ENCODE results near the gene INPP5A. TPM values are rescaled to one million over a fixed set of nuclear protein-coding genes. Genes with fewer than 3 reads are reported as not detected.

INPP5A gene
- total and polyA plus RNA-seq, 2 of the 13 experiments (the other 11 are each of a cell fraction or from before 2014, with no cell fraction given) = 17.5 to 37.9 TPM

DNA sequence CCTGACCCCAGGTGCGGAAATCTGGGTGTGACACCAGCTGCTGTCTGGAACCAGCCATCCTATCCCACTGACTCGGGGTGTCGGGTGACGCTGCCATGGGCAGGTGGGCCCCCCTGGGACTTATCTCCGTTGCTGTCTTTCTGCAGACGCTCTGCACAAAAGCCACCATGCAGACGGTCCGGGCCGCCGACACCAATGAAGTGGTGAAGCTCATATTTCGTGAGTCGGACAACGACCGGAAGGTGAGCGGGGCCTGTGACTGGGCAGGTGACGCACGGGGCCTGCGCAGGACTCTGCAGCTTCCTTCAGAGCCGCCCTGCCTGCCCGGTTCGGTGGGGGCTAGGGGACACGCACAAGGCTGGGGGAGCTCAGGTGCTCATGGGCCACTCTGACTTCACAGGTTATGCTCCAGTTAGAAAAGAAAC, 211.8 kb downstream of the INPP5A start:
- in situ Hi-C loops (cut with HindIII; ENCODE audit: extremely low pct_ligation_motif_present, low pct_unique_long_range_greater_than_20kb) = no loop called here
- CTCF ChIA-PET (ENCODE audit: low intra/inter-chr PET ratio, low total read pairs) = no interaction called here
- DNase-seq (ENCODE audit: low spot score) (no peak), ATAC-seq (no peak), FAIRE-seq (no peak)
- H3K27me3 ChIP-seq (ENCODE audit: control insufficient read depth in 1 of 2, insufficient read depth in 2 of 2, low read length in 2 of 2) = no peaks in the 10 kb centered on the region
- peaks cover 0 to 2% of the 10 kb centered on the region in 2 experiments; a peak in 2 of 5 replicates for H3K36me3 ChIP-seq (replicated peaks in 1 of 2; ENCODE audit: control insufficient read depth in 1 of 2, insufficient read depth in 2 of 2, low read length in 2 of 2)
- TF ChIP-seq SRSF9 (IDR thresholded peaks at IDR 0.05; ENCODE audit: borderline replicate concordance, insufficient read depth, low read depth, low read length, poor library complexity, severe bottlenecking) (no peak), MBD4 (IDR thresholded peaks at IDR 0.05; ENCODE audit: borderline replicate concordance, low read length) (no peak), BCL6 (CRISPR knock-in tag; IDR thresholded peaks at IDR 0.05) (no peak), HMG20B (CRISPR knock-in tag; conservative IDR thresholded peaks at IDR 0.05) (no peak), ZBTB7A (CRISPR knock-in tag; IDR thresholded peaks at IDR 0.05) (no peak), HDAC1 (CRISPR knock-in tag; IDR thresholded peaks at IDR 0.05) (no peak), ZNF501 (CRISPR knock-in tag; IDR thresholded peaks at IDR 0.05) (no peak), SRF (IDR thresholded peaks at IDR 0.05; ENCODE audit: low read depth, low read length) (no peak)
- TF ChIP-seq, protein P1, sequence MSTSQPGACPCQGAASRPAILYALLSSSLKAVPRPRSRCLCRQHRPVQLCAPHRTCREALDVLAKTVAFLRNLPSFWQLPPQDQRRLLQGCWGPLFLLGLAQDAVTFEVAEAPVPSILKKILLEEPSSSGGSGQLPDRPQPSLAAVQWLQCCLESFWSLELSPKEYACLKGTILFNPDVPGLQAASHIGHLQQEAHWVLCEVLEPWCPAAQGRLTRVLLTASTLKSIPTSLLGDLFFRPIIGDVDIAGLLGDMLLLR (CRISPR knock-in tag; IDR thresholded peaks at IDR 0.05) = no peak
- TF ChIP-seq, protein P2, sequence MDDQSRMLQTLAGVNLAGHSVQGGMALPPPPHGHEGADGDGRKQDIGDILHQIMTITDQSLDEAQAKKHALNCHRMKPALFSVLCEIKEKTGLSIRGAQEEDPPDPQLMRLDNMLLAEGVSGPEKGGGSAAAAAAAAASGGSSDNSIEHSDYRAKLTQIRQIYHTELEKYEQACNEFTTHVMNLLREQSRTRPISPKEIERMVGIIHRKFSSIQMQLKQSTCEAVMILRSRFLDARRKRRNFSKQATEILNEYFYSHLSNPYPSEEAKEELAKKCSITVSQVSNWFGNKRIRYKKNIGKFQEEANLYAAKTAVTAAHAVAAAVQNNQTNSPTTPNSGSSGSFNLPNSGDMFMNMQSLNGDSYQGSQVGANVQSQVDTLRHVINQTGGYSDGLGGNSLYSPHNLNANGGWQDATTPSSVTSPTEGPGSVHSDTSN (CRISPR knock-in tag; IDR thresholded peaks at IDR 0.05; ENCODE audit: borderline replicate concordance) = no peak
- no peak overlapping the region for H3K27ac ChIP-seq (ENCODE audit: extremely low read length, insufficient read depth, low read length)
- H3K4me3 ChIP-seq (replicated peaks in 1 of 3; ENCODE audit: insufficient read depth in 1 of 3, low read depth in 2 of 3, low read length in 3 of 3) = no peak overlapping the region
- BruUV-seq (replicated peaks) = no TSS peak
- no peak overlapping the region for H3K9ac ChIP-seq (ENCODE audit: insufficient read depth, low read depth, low read length)
- H3K4me2 ChIP-seq (ENCODE audit: low read depth, low read length) = no peak overlapping the region
- no peaks in the 10 kb centered on the region for H4K20me1 ChIP-seq (ENCODE audit: insufficient read depth, low read length)
- no peaks in the 10 kb centered on the region for H3K79me2 ChIP-seq (ENCODE audit: insufficient read depth, low read length)
- H2AFZ ChIP-seq (ENCODE audit: low read length) = no peak overlapping the region
- 92% methylated on average over 5 of the region's 22 CpGs for WGBS (ENCODE audit: low lambda C conversion rate)
- POLR2A ChIA-PET = no interaction called here
- no peaks in the 10 kb centered on the region for H3K9me3 ChIP-seq (ENCODE audit: low read length)
- intact Hi-C loops (cut with micrococcal nuclease; ENCODE audit: unreplicated experiment) = no loop called here
- no peaks in the 10 kb centered on the region for H3K4me1 ChIP-seq (ENCODE audit: insufficient read depth, low read length)

All from HepG2 (cell line).